HG03354 (cell line): Measurements from ENCODE around the gene ST3GAL2.
A peak's percentile ranks its signal among the peaks of the same experiment; 100 is the strongest.
"Not testable (repeated sequence)": the region's sequence is repeated elsewhere in the genome, so short reads cannot be mapped to it uniquely, and the experiment has no call there.

Experiments
- ATAC-seq: cut with Tn5 transposase; IDR thresholded peaks from one replicate; pipeline ENCODE4 v1.9.1; 2021; ENCODE audit warnings: mild to moderate bottlenecking; ENCODE audit not compliant: unreplicated experiment, poor library complexity, severe bottlenecking

ST3GAL2 gene

GRCh38 chr16:70421014-70421413 is 17.9 kb downstream of the ST3GAL2 start:
- no peak for ATAC-seq

GRCh38 chr16:70419384-70420327 is 19.2 kb downstream of the ST3GAL2 start:
- ATAC-seq, result no peak

GRCh38 chr16:70418993-70419318 is 19.9 kb downstream of the ST3GAL2 start:
- ATAC-seq, result no peak

- ATAC-seq, result no peak
These were observed 20.5 kb downstream of the ST3GAL2 start for GRCh38 chr16:70418274-70418992.

GRCh38 chr16:70417661-70418060 is 21.2 kb downstream of the ST3GAL2 start:
- ATAC-seq, result no peak

GRCh38 chr16:70416748-70417616 is 21.9 kb downstream of the ST3GAL2 start:
- ATAC-seq, result peak; percentile 88

GRCh38 chr16:70413572-70413971 is 25.3 kb downstream of the ST3GAL2 start:
- ATAC-seq, result not testable (repeated sequence)

GRCh38 chr16:70412385-70412784 is 26.5 kb downstream of the ST3GAL2 start:
- ATAC-seq, result no peak

GRCh38 chr16:70410734-70411133 is 28.2 kb downstream of the ST3GAL2 start:
- ATAC-seq, result no peak

- ATAC-seq, result no peak
These were observed 31.1 kb downstream of the ST3GAL2 start for GRCh38 chr16:70407811-70408274.

GRCh38 chr16:70406104-70406503 is 32.8 kb downstream of the ST3GAL2 start:
- not testable (repeated sequence) for ATAC-seq

- ATAC-seq, result no peak
These were observed 35.8 kb downstream of the ST3GAL2 start for GRCh38 chr16:70402916-70403659.

- ATAC-seq, result no peak
These were observed 38.9 kb downstream of the ST3GAL2 start for GRCh38 chr16:70399951-70400350.

- ATAC-seq, result no peak
These were observed 39.5 kb downstream of the ST3GAL2 start for GRCh38 chr16:70399381-70399780.

- ATAC-seq, result no peak
These were observed 40.6 kb downstream of the ST3GAL2 start for GRCh38 chr16:70398177-70398743.

- no peak for ATAC-seq
These were observed 42.5 kb downstream of the ST3GAL2 start for GRCh38 chr16:70396246-70396904.

GRCh38 chr16:70395345-70395901 is 43.5 kb downstream of the ST3GAL2 start:
- no peak for ATAC-seq

GRCh38 chr16:70394853-70395252 is 44.0 kb downstream of the ST3GAL2 start:
- no peak for ATAC-seq
